ENCODE measurements around the gene FAM78A.
"Not testable (repeated sequence)": the region's sequence is repeated elsewhere in the genome, so short reads cannot be mapped to it uniquely, and the experiment has no call there.

Gene FAM78A

DNA sequence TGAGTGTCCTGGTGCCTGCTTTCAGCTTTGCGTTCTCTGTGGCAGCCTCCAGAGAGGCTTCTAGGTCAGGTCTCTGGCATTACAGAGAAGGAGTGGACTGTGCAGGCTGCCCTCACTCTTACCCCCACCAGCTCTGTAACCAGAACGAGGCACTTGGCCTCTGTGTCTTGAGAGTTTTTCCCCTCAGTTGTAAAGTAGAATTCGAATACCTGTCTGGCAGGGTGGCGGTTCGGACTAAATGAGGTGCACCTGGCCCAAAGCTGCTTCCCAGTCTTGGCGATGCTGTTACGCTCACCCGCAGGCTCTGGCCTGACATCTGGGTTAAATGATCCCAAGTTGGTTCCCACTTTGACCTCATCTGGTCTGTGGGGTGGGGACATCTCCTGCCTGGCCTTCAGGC lies 40.1 kb downstream of the FAM78A start:
- no peak for DNase-seq

DNA sequence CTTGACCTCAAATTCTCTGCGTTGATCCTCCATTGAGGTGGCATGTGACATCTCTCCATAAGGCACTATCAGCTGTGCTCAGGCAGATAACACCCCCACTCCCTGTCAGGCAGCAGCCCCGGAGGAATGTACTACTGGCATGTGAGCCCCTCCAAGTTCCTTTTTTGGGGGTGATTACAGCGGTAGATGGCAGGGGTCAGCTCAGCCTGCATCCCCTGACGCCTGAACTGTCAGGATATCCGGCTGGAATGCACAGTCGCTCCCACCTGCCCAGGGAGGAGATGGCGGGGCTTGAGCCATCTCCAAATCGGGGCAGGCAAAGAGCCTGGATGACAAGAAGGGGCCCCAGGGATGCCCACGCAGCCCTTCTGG lies 40.8 kb downstream of the FAM78A start:
- no peak for DNase-seq

GRCh38 chr9:131234799-131235479 lies 41.4 kb downstream of the FAM78A start:
- DNase-seq: no peak

GRCh38 chr9:131233995-131234394 lies 42.3 kb downstream of the FAM78A start:
- no peak for DNase-seq

- no peak for DNase-seq
These were observed 42.8 kb downstream of the FAM78A start for GRCh38 chr9:131233556-131233955.

GRCh38 chr9:131228988-131229387 lies 47.3 kb downstream of the FAM78A start:
- DNase-seq: no peak

DNA sequence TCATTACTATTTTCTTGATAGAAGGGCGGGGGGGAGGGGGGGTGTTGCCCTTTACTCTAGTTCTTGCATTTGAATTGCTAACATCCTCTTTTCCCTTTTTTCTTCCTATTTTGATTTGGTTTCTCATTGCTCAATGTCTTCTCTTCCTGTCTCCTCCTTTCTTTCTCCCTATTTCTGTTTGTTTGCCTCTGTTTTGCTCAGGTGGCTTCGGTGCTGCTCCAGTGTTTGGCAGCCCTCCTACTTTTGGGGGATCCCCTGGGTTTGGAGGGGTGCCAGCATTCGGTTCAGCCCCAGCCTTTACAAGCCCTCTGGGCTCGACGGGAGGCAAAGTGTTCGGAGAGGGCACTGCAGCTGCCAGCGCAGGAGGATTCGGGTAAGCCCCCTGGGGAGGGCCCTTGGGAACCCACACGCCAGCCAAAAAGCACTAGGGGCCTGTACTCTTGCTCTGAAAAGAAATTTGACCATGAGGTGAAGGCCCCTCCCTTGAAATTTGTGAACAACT lies 48.3 kb downstream of the FAM78A start:
- DNase-seq: no peak

DNA sequence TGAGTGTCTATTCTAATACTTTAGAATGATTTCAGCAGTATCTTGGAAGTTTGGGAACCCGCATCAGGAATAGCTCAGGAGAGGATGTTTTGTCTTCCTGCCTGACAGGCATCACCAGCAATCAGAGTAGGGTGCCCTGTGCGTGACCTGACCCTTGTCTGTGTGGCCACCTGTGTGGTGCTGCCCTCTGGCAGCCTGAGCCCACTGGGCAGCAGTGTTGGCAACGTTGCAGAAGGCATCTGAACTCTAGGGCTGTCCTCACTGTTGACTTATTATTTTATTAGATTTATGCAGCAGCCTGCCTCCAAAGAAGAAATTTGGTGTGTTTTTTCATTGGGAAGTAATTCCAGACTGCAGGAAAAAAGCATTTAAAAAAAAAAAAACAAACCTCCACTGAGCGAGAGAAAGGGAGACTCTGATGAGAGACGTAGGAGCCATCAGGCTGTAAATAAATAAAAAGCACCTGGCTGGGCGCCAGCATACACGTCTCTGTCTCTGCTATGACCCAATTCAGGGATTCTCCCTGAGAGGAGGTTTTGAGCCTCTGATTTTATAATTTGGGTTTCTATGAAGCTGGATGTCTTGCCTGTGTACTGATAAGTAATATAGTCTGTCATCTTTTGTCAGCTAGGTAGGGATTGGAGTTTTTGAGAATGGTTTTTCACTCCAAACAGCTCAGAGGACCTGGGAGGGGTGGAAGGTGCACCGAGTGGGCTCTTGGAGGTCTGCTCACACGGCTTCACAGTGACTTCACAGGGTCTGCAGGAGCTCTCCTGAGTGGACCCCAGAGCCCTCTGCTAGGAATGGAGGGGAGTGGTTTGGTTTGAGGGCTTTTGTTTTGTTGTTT lies 49.0 kb downstream of the FAM78A start:
- DNase-seq: no peak

DNA sequence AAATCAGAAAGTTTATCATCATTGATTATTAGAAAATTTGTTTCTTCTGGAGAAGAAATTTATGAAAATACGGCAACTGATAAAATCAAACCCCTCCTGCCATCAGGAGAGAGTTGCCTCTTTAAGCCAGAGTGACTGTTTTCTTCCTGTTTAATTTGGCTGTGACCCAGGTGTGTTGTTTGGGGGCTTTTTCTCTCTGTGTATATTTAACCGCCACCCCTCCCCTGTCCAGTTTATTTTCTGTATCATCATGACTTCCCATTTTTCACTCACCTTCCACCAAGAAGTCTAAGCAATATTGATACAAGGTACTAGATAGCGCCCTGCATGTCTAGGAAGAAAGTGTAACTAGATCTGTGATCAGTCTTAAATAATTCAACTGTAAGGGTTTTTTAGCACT lies 50.1 kb downstream of the FAM78A start:
- DNase-seq: no peak

GRCh38 chr9:131222460-131222859 lies 53.9 kb downstream of the FAM78A start:
- no peak for DNase-seq

- DNase-seq: no peak
These were observed 55.8 kb downstream of the FAM78A start for GRCh38 chr9:131220485-131220884.

DNA sequence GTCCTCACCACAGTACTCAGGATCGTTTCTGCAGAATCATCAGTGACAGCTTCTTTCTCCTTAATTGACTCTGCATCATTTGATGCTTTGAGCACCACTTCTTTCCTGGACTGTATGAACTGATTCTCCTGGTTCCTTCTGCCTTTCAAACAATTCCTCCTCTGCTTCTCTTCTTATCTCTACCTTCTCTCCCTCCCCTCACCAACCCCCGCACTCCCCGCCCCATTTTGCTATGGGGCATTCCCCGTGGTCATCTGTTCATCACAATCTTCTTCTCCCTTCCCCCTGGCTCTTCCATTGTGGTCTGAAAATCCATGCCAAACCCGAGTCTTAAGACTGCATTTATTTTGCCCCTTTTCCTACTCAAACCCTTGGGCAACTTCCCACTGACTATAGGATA lies 57.9 kb downstream of the FAM78A start:
- DNase-seq: no peak

DNA sequence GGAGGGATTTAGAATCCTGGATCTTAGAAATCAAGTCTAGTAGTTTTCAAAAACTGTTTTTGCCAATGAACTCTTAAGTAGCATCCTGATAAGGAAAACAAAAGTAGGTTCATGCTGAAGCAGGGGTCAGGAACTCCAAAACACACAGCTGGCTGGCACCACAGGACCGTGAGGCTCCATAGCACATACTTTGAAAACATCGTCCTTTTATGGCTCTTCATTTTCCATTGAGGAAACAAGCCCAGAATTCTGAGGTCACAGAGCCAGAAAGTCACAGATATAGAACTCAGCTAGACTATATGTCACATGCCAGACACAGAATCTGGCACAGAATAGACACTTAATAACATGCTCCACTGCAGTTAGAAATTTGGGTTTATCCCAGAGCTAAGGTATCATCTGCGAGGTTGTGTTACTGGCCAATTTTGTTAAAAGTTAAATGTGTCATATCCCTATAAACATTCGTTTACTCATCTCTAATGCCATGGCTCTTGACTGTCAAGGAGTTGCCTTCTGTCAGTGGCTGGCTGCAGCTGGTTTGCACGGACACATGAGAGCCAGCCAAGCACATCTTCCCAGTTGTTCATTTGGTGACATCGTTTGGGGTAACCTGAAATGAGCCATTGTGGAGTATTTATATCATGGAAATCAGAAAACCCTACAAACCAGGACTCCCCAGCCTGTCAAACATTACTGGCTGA lies 58.8 kb downstream of the FAM78A start:
- no peak for DNase-seq

DNA sequence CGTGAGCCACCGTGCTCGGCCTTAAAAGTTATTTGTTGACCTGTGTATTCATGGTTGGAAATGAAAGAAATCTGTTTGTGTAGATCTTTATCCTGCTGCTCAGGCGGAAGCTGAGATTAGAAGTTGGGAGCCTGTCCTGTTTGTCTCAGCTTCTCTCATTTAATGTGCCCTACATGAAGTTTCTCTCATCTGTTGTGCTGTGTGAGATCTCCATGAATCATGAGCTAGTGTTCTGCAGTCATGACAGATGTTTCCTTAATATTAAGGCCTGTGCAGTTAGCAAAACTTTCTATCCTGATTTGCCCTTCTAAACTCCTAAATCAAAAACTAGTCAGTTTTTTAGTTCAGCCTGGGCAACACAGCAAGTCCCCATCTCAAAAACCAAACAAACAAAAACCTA lies 59.5 kb downstream of the FAM78A start:
- DNase-seq: no peak

DNA sequence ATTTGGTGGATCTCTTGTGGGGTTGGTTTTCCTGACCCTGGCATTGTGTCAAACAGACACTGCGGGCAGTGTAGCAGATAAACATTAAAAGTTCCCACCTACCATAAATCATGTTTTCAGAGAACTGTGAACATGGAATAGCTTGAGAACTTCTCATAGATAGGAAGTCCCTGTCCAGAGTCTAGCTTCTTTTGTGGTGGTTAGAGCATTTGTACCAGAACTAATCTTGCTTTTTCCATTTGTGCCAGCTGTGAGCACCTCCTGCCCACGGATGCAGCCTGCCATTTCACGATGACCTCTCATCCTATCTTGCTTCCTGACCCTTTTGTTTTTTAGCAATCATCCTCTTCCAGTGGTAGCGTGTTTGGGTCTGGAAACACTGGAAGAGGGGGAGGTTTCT lies 61.4 kb downstream of the FAM78A start:
- no peak for DNase-seq

DNA sequence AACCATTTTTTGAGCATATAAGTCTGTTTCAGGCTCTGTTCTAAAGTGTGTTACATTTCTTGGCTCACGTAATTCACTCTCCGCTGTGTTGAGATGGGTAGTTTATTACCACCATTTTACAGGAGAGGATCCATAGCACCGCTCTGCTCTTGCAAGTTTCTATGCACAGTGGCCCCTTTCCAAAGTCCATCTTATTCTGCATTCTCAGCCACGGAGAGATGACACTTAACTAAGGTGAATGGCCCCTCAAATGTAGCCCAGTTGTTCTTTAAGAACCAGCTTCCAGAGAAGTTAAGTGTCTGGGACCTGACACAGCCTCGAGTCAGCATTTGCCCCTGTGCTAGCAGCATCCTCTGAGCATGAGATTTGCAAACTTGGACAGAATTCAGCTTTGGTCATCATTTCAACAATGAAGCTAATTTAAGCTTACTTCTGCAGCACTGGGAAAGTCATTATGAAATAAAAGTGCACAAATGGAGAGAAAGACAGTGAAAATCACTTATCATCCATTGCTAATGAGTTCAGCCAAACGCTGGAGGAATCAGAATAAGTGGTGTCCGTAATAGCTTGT lies 61.9 kb downstream of the FAM78A start:
- DNase-seq: no peak

DNA sequence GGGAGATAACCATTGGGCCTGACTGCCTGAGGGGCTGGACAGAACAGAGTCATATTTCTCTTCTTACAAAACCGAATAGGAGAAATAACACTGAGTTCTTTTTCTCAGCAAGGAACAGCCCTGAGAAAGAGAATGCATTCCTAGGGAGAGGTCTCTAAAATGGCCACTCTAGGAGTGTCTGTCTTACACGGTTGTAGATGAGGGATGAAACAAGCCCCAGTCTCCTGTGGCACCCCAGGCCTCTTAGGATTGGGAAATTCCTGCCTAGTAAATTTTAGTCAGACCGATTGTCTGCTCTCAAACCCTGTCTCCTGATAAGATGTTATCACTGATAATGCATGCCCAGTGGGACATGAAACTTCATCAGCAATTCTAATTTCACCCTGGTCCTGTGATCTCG lies 64.4 kb downstream of the FAM78A start:
- DNase-seq: not testable (repeated sequence)
